ENCODE results near the gene ACTR8.

DNA sequence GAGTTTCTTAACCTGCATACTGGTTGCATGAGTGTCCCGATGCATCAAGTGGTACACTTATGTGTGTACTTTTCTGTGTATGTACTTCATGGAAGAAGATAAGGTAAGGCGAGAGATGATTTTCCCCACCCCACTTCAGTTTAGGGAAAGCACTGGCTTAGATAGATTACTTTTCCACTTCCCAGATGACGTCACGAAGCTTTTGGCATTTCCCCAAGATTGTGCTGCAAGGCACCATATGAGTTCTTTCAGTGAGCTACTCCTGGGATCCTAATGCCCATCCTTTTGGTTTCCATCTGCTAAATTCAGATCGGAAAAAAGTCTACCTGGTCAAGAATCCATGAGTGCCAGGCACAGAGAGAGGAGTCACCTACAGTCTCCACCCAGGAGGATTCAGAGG, 31.1 kb downstream of the ACTR8 start:
- TF ChIP-seq, protein P1, sequence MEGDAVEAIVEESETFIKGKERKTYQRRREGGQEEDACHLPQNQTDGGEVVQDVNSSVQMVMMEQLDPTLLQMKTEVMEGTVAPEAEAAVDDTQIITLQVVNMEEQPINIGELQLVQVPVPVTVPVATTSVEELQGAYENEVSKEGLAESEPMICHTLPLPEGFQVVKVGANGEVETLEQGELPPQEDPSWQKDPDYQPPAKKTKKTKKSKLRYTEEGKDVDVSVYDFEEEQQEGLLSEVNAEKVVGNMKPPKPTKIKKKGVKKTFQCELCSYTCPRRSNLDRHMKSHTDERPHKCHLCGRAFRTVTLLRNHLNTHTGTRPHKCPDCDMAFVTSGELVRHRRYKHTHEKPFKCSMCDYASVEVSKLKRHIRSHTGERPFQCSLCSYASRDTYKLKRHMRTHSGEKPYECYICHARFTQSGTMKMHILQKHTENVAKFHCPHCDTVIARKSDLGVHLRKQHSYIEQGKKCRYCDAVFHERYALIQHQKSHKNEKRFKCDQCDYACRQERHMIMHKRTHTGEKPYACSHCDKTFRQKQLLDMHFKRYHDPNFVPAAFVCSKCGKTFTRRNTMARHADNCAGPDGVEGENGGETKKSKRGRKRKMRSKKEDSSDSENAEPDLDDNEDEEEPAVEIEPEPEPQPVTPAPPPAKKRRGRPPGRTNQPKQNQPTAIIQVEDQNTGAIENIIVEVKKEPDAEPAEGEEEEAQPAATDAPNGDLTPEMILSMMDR (conservative IDR thresholded peaks at IDR 0.05; ENCODE audit: low read length), result no peak
- TF ChIP-seq EZH2phosphoT487 (IDR thresholded peaks at IDR 0.05; ENCODE audit: borderline replicate concordance), result no peak
